GM19452 (cell line): ENCODE measurements around the gene AFDN.

Experiments used
- ATAC-seq: cut with Tn5 transposase; IDR thresholded peaks from one replicate; pipeline ENCODE4 v1.9.1; 2021; ENCODE audit not compliant: unreplicated experiment

AFDN gene

GRCh38 chr6:167976708-167977107, 150.0 kb downstream of the AFDN start:
- no peak for ATAC-seq

- ATAC-seq, result no peak
These were observed 151.2 kb downstream of the AFDN start for GRCh38 chr6:167977717-167978467.

- no peak for ATAC-seq
These were observed 151.9 kb downstream of the AFDN start for GRCh38 chr6:167978607-167979006.

GRCh38 chr6:167979436-167980139, 152.9 kb downstream of the AFDN start:
- no peak for ATAC-seq

GRCh38 chr6:167980911-167981580, 154.3 kb downstream of the AFDN start:
- ATAC-seq, result no peak

- ATAC-seq, result no peak
These were observed 155.3 kb downstream of the AFDN start for GRCh38 chr6:167981916-167982462.

- ATAC-seq, result no peak
These were observed 157.5 kb downstream of the AFDN start for GRCh38 chr6:167984144-167984719.

GRCh38 chr6:167984876-167985604, 158.3 kb downstream of the AFDN start:
- no peak for ATAC-seq

- no peak for ATAC-seq
These were observed 159.3 kb downstream of the AFDN start for GRCh38 chr6:167985911-167986595.

GRCh38 chr6:167987396-167988153, 160.9 kb downstream of the AFDN start:
- no peak for ATAC-seq

- no peak for ATAC-seq
These were observed 161.4 kb downstream of the AFDN start for GRCh38 chr6:167988154-167988495.

- ATAC-seq, result no peak
These were observed 162.5 kb downstream of the AFDN start for GRCh38 chr6:167988945-167989841.

GRCh38 chr6:167990016-167990945, 163.6 kb downstream of the AFDN start:
- ATAC-seq, result no peak

- ATAC-seq, result no peak
These were observed 166.5 kb downstream of the AFDN start for GRCh38 chr6:167993169-167993568.

GRCh38 chr6:167993831-167994230, 167.1 kb downstream of the AFDN start:
- ATAC-seq, result no peak

- no peak for ATAC-seq
These were observed 168.6 kb downstream of the AFDN start for GRCh38 chr6:167995302-167995701.

GRCh38 chr6:167995731-167996151, 169.0 kb downstream of the AFDN start:
- no peak for ATAC-seq
